ENCODE measurements around the gene DDA1. TPM values are rescaled to one million over a fixed set of nuclear protein-coding genes. Genes with fewer than 3 reads are reported as not detected.

DDA1 gene
- total RNA-seq (2022; extraction: Qiagen RNA extraction; ENCODE audit: low read depth): 66.5 to 75.4 TPM (median 69.7 TPM) in 5 replicates

GRCh38 chr19:17309198-17309964 is at the start of gene DDA1:
DDA1 (plus strand) TSS chr19:17309563; CDS start chr19:17309655, 92 bp downstream.

GRCh38 chr19:17264641-17264979 is 44.8 kb upstream of the DDA1 start, which contains the start of gene USHBP1:
USHBP1 (minus strand) TSS chr19:17264745; CDS start chr19:17264299, 446 bp downstream.

DNA sequence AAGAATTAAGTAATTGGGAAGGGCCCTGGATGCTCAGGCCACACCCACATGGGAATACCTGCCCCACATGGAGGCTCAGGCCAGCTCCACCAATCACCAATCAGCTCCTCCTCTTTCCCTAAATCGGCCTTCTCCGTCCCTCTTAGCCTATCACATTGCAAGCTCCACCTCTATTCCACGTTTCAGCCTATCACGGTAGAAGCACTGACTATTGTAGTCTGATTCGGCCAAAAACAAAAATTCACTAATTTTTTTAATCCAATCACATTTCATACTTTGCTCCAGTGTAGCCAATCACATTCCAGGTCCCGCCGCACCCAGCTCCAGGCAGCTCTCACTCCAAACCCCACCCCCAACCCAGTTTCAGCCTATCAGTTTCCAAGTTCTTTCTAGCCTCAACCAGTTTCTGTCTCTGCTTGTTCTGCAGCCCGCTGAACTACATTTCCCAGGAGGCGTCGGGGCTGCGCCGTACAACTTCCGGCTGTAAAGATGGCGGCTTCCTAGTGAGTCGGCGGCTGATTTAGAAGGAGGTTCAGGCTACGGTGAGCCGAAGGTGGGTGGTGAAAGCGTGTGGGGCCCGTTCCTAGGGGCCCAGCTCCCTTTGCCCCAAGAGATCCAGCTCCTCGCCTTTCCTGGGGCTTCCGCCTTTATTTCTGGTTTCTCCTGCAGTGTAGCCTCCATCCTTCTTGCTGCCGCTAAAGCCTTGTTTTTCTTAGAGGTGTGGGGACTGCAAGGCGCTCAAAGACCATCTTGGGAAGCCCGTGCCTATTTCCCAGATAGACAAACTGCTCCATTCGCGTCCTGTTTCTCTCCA is 42.2 kb upstream of the DDA1 start, which contains the start of gene BABAM1:
BABAM1 (plus strand) TSS at position 469 of the 814 bp plus-strand sequence. CDS start 1,364 bp downstream, outside the sequence.

DNA sequence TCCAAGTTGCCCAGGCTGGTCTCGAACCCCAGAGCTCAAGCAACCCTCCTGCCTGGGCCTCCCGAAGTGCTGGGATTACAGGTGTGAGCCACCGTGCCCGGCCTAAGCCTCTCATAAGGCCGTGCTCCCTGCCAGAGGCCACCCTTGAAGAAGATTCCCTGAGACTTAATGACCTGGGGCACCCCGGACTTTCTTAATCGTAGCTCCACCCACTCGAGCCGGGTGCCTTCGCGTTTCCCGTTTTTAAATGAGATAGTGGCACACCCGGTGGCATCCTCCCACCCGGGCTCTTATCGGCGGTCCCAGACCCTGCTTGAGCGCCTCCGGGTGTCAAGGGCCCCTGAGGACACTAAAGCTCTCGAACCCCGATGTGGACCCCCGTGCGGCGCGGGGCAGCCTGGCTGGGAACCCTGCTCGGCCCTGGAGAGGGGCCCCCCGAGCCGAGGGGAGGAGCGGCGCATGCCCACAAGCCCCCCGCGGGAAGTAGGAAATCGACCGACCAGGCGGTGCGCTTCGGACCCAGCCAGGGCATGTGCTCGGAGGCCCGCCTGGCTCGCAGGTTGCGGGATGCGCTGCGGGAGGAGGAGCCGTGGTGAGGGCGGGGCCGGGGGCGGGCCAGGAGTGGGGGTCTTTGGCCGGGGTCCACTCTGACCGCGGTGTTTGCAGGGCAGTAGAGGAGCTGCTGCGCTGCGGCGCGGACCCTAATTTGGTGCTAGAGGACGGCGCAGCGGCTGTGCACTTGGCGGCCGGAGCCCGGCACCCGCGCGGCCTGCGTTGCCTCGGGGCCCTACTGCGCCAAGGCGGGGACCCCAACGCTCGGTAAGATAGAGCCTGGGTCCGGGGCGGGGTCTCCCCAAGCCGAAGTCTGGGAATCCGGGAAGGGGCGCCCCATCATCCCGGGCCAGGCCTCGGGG is 27.7 kb upstream of the DDA1 start, which contains the start of gene ANKLE1:
ANKLE1 (plus strand) TSS at position 511 of the 914 bp plus-strand sequence; CDS start at position 531, 20 bp downstream.

GRCh38 chr19:17303167-17303939 is 6.0 kb upstream of the DDA1 start, which contains the start of gene ABHD8:
ABHD8 (minus strand) TSS chr19:17303425; CDS start chr19:17301616, 1,809 bp downstream.

DNA sequence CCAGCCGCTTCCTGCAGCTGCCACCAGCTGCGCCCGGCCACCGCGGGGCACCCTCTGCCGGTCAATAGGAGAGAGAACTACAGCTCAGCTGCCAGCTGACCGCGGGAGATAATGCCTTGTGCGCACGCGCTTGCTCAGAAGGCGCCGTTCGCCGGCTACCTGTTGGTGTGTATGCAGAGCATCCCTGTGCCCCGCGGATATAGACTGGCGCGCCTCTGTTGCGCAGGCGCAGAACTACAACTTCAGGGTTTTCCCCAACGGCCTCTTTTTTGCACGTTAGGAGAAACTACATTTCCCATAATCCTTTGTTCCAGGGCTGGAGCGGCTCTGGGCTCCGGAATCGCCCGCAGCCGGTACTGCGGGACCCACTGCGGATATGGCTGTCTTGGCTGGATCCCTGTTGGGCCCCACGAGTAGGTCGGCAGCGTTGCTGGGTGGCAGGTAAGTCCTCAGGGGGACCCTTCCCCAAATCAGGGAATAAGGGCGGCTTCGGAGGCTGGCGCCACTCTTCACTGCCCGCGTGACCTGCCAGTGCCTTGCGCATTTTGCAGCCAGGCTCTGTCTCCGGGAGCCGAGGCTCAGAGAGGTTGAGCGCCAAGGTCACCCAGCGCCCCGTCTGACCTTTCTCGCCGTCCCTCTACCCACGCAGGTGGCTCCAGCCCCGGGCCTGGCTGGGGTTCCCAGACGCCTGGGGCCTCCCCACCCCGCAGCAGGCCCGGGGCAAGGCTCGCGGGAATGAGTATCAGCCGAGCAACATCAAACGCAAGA is 3.7 kb upstream of the DDA1 start, which contains the start of gene MRPL34:
MRPL34 (plus strand) TSS at position 356 of the 768 bp plus-strand sequence; CDS start at position 377, 21 bp downstream.

GRCh38 chr19:17334414-17335409 is 25.3 kb downstream of the DDA1 start, which contains the start of gene ANO8:
ANO8 (minus strand) TSS chr19:17334855; CDS start chr19:17334670, 185 bp downstream.

DNA sequence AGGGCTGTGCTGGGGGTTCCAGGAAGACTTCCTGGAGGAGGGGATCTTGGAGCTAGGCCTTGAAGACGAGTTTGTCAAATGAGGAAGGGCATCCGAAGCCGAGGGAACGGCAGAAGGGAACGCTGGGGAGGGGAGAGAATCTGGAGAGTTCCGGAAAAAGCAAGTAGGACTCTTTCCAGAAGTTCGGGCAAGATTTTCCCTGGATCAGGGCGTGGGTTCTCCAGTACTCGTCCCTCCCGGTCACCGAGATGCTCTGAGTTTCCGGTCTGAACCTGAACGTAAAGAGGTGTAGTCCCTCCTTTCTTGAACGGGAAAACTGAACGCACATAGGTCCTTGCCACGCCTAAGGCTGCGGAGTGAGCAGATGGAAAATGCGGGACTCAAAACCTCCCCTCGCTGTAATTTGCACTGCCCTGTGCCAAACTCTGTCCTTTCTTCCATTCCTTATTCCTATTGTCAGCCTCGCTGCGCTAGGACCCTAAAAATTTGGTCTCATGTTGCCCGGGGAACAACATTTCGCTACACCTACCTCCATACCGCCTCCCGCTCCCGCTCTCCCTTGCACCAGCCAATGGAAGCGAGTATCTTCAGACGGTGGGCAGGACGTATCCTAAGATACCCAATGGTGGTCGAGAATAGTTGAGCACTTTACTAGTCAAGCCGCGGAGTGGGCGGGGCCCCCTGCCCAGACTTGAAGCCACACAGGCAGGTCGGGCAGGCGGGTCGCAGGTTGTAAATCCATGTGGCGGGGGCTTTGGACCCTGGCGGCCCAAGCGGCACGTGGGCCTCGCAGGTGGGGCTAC is 27.7 kb downstream of the DDA1 start, which contains the start of gene GTPBP3:
GTPBP3 (plus strand) TSS at position 682 of the 803 bp plus-strand sequence; CDS start at position 741, 59 bp downstream.

Other genes starting within 250 kb of the DDA1 start
- gene HAUS8, start 234.1 kb upstream of the DDA1 start, total RNA-seq (2022; extraction: Qiagen RNA extraction; ENCODE audit: low read depth): 13.3 to 16.4 TPM (median 15.0 TPM) in 5 replicates
- gene MYO9B, start 233.8 kb upstream of the DDA1 start, total RNA-seq (2022; extraction: Qiagen RNA extraction; ENCODE audit: low read depth): 31.7 to 40.7 TPM (median 34.0 TPM) in 5 replicates
- 13.2 to 17.2 TPM (median 16.4 TPM) in 5 replicates for gene USE1, start 94.2 kb upstream of the DDA1 start, total RNA-seq (2022; extraction: Qiagen RNA extraction; ENCODE audit: low read depth)
- 9.6 to 12.2 TPM (median 12.0 TPM) in 5 replicates for gene OCEL1, start 83.3 kb upstream of the DDA1 start, total RNA-seq (2022; extraction: Qiagen RNA extraction; ENCODE audit: low read depth)
- 23.8 to 61.8 TPM (median 55.3 TPM) in 5 replicates for gene NR2F6, start 63.6 kb upstream of the DDA1 start, total RNA-seq (2022; extraction: Qiagen RNA extraction; ENCODE audit: low read depth)
- gene USHBP1, start 44.8 kb upstream of the DDA1 start, total RNA-seq (2022; extraction: Qiagen RNA extraction; ENCODE audit: low read depth): not detected in 5 replicates
- 61.0 to 67.8 TPM (median 65.2 TPM) in 5 replicates for gene BABAM1, start 42.1 kb upstream of the DDA1 start, total RNA-seq (2022; extraction: Qiagen RNA extraction; ENCODE audit: low read depth)
- 0.30 to 0.94 TPM (median 0.66 TPM) in 5 replicates for gene ANKLE1, start 27.7 kb upstream of the DDA1 start, total RNA-seq (2022; extraction: Qiagen RNA extraction; ENCODE audit: low read depth)
- 2.6 to 3.8 TPM (median 3.4 TPM) in 5 replicates for gene ABHD8, start 6.1 kb upstream of the DDA1 start, total RNA-seq (2022; extraction: Qiagen RNA extraction; ENCODE audit: low read depth)
- gene MRPL34, start 3.7 kb upstream of the DDA1 start, total RNA-seq (2022; extraction: Qiagen RNA extraction; ENCODE audit: low read depth): 69.3 to 104 TPM (median 95.7 TPM) in 5 replicates
- 2.8 to 4.7 TPM (median 4.0 TPM) in 5 replicates for gene ANO8, start 25.3 kb downstream of the DDA1 start, total RNA-seq (2022; extraction: Qiagen RNA extraction; ENCODE audit: low read depth)
- 15.7 to 23.4 TPM (median 21.9 TPM) in 5 replicates for gene GTPBP3, start 28.0 kb downstream of the DDA1 start, total RNA-seq (2022; extraction: Qiagen RNA extraction; ENCODE audit: low read depth)
- not detected in 5 replicates for gene PLVAP, start 67.8 kb downstream of the DDA1 start, total RNA-seq (2022; extraction: Qiagen RNA extraction; ENCODE audit: low read depth)
- gene CCDC194, start 84.6 kb downstream of the DDA1 start, total RNA-seq (2022; extraction: Qiagen RNA extraction; ENCODE audit: low read depth): not detected in 5 replicates
- 0.10 to 0.14 TPM in 2 of 5 replicates, not detected in the others for gene BST2, start 96.1 kb downstream of the DDA1 start, total RNA-seq (2022; extraction: Qiagen RNA extraction; ENCODE audit: low read depth)
- gene MVB12A, start 110.5 kb downstream of the DDA1 start, total RNA-seq (2022; extraction: Qiagen RNA extraction; ENCODE audit: low read depth): 28.2 to 42.0 TPM (median 39.8 TPM) in 5 replicates
- 0.56 to 0.92 TPM (median 0.74 TPM) in 5 replicates for gene TMEM221, start 139.1 kb downstream of the DDA1 start, total RNA-seq (2022; extraction: Qiagen RNA extraction; ENCODE audit: low read depth)
- not detected in 5 replicates for gene NXNL1, start 151.4 kb downstream of the DDA1 start, total RNA-seq (2022; extraction: Qiagen RNA extraction; ENCODE audit: low read depth)
- gene SLC27A1, start 161.0 kb downstream of the DDA1 start, total RNA-seq (2022; extraction: Qiagen RNA extraction; ENCODE audit: low read depth): 2.0 to 3.4 TPM (median 2.8 TPM) in 5 replicates
- 43.1 to 77.3 TPM (median 74.1 TPM) in 5 replicates for gene PGLS, start 202.1 kb downstream of the DDA1 start, total RNA-seq (2022; extraction: Qiagen RNA extraction; ENCODE audit: low read depth)
- 56.1 to 75.0 TPM (median 69.7 TPM) in 5 replicates for gene COLGALT1, start 246.1 kb downstream of the DDA1 start, total RNA-seq (2022; extraction: Qiagen RNA extraction; ENCODE audit: low read depth)

Data from A549 treated with CpdA at 1 μM for 4 hours (cell line).